ENCODE results near the gene PITPNC1. TPM values are rescaled to one million over a fixed set of nuclear protein-coding genes. Genes with fewer than 3 reads are reported as not detected.

PITPNC1 gene
- total and polyA plus RNA-seq, 4 donors: 2.3 to 29.6 (median 17.8) TPM

DNA sequence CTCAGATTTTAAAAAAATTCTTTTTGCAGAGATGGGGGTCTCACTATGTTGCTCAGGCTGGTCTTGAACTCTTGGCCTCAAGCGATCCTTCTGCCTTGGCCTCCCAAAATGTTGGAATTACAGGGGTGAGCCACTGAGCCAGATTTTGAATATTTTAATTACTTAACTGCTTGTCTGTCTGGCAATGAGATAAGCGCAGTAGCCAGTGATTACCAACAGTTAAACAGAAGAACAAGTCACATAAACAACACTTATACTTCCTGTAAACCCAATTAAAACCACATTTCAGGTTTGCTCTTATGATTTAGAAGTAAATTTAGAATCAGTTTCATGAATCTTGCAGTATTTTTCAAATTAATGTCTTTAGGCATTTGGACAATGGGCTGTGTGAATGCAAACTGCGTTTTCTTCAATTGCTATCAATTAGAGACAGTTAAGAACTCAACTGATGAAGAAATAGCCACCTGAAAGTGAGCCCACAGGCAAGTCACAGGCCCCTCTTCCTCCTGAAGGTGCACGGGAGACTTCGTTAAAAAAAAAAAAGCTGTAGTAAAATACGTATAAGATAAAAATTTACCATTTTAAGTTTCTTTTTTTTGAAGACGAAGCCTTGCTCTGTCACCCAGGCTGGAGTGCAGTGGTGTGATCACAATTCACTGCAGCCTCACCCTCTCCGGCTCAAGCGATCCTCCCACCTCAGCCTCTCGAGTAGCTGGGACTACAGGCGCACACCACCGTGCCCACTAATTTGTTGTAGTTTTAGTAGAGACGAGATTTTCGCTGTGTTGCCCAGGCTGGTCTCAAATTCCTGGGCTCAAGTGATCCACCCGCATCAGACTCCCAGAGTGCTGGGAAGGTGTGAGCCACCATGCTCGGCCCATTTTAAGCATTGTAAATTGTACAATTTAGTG lies 73.0 kb downstream of the PITPNC1 start:
- WGBS, 2 donors: 97% methylated on average over 16 of the region's 16 CpGs
- Histone ChIP-seq H3K9me3 (ENCODE audit: control insufficient read depth, low read length) (no peaks in the 10 kb centered on the region), H3K4me3 (ENCODE audit: low read length in 2 of 2) (no peak overlapping the region), H3K36me3 (ENCODE audit: control insufficient read depth in 1 of 2, insufficient read depth in 2 of 2, low read length in 1 of 2) (no peaks in the 10 kb centered on the region), H3K4me1 (ENCODE audit: control insufficient read depth in 1 of 2, insufficient read depth in 2 of 2, low read length in 2 of 2) (no peaks in the 10 kb centered on the region), H3K27ac (ENCODE audit: low read depth in 1 of 2, low read length in 2 of 2) (no peak overlapping the region), H3K27me3 (ENCODE audit: control insufficient read depth in 1 of 2, insufficient read depth in 2 of 2, low read length in 1 of 2) (no peaks in the 10 kb centered on the region)
- DNase-seq: peak in 1 of 2 donors; percentile 49
- intact Hi-C loops (cut with DNase I): no loop called here
- ATAC-seq (ENCODE audit: low FRiP score): no peak

DNA sequence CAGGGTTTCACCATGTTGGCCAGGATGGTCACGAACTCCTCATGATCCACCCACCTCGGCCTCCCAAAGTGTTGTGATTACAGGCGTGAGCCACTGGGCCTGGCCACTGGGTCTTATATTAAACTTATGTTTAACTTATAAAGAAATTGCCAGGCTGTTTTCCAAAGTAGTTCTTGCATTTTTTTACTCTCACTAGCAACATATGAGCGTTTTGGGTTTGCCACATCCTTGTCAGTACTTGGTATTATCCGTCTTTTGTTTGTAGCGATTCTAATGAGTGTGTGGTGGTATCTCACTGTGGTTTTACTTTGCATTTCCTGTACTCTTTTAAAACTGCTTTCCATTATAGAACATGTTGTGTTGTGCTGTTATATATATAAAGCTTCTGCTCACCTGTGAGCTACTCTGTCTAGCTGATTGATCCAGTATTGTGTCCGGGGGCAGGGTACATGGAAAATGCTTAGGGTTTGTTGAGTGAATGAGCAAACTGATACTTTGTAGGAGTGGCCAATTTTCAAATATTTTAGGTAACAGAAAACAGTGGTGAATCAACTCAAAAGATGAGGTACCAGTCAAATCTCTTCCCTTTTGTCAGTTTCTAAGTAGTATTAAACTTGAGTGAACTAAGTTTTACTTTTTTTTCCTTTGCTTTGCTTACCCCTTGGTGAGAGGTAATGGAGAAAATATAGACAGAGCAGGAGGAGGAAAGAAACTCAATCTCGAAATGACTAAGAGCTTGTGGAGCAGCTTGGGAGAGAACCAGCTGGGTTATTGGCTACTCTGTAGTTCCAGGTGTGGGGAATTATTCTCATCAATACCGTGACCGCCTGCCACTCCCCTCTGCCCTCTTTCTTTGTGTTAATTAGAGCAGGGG lies 75.8 kb downstream of the PITPNC1 start:
- no peaks in the 10 kb centered on the region for H3K4me1 ChIP-seq (ENCODE audit: control insufficient read depth in 1 of 2, insufficient read depth in 2 of 2, low read length in 2 of 2)
- peak in 1 of 2 donors; percentile 36 for DNase-seq

DNA sequence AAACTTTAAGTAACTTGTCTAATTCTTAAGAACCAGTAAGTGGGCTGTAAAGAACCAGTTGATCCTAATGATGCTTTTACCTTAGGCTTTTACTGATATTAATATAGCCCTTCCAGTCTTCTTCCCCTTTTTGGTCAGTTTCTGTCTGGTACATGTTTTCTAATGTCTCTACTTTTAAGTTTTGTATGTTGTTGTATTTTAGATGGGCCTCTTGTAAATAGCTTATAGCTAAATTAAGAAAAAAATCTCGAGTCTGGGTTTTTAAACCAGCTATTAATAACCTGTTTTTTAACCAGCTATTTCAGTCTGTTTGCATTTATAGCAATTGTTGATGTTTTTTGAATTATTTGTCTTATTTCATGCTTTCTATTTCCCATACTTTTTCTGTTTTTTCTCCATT lies 79.0 kb downstream of the PITPNC1 start:
- ATAC-seq (ENCODE audit: low FRiP score) (no peak), DNase-seq (no peak)
- intact Hi-C loops (cut with DNase I): no loop called here
- Histone ChIP-seq H3K36me3 (ENCODE audit: control insufficient read depth in 1 of 2, insufficient read depth in 2 of 2, low read length in 1 of 2) (no peaks in the 10 kb centered on the region), H3K27me3 (ENCODE audit: control insufficient read depth in 1 of 2, insufficient read depth in 2 of 2, low read length in 1 of 2) (no peaks in the 10 kb centered on the region), H3K4me1 (ENCODE audit: control insufficient read depth in 1 of 2, insufficient read depth in 2 of 2, low read length in 2 of 2) (no peaks in the 10 kb centered on the region), H3K27ac (ENCODE audit: low read depth in 1 of 2, low read length in 2 of 2) (no peak overlapping the region), H3K9me3 (ENCODE audit: control insufficient read depth, low read length) (peaks cover 3% of the 10 kb centered on the region), H3K4me3 (ENCODE audit: low read length in 2 of 2) (no peak overlapping the region)
- 25% methylated on average over 1 of the region's 1 CpG for WGBS, 2 donors

More for the DNA sequence above, 75.8 kb downstream of the PITPNC1 start:
- no peak overlapping the region for H3K4me3 ChIP-seq (ENCODE audit: low read length in 2 of 2)
- intact Hi-C loops (cut with DNase I): no loop called here
- 91 to 92% methylated on average over 10 of the region's 10 CpGs for WGBS, 2 donors
- no peak for ATAC-seq (ENCODE audit: low FRiP score)
- no peaks in the 10 kb centered on the region for H3K36me3 ChIP-seq (ENCODE audit: control insufficient read depth in 1 of 2, insufficient read depth in 2 of 2, low read length in 1 of 2)
- no peak overlapping the region for H3K27ac ChIP-seq (ENCODE audit: low read depth in 1 of 2, low read length in 2 of 2)
- H3K27me3 ChIP-seq (ENCODE audit: control insufficient read depth in 1 of 2, insufficient read depth in 2 of 2, low read length in 1 of 2): no peaks in the 10 kb centered on the region
- H3K9me3 ChIP-seq (ENCODE audit: control insufficient read depth, low read length): peaks cover 2% of the 10 kb centered on the region

DNA sequence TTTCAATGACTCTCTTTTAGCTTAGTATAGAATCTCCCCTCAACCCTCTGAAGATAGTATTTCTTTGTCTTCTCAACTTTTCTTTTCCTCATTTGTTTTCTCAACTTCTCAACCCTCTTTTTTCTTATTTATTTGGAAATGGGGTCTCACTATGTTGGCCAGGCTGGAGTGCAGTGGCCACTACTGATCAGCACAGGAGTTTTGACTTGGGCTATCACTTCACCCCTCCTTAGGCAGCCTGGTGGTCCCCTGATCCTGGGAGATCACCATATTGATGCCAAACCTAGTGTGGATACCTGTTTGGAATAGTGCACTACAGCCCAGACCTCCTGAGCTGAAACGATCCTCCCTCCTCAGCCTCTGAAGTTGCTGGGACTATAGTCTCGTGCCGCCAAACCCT lies 79.8 kb downstream of the PITPNC1 start:
- no peaks in the 10 kb centered on the region for H3K4me1 ChIP-seq (ENCODE audit: control insufficient read depth in 1 of 2, insufficient read depth in 2 of 2, low read length in 2 of 2)
- WGBS, 2 donors: 98 to 100% methylated on average over 3 of the region's 3 CpGs
- ATAC-seq (ENCODE audit: low FRiP score): no peak
- DNase-seq: no peak
- H3K9me3 ChIP-seq (ENCODE audit: control insufficient read depth, low read length): peaks cover 3% of the 10 kb centered on the region
- H3K27me3 ChIP-seq (ENCODE audit: control insufficient read depth in 1 of 2, insufficient read depth in 2 of 2, low read length in 1 of 2): no peaks in the 10 kb centered on the region
- H3K4me3 ChIP-seq (ENCODE audit: low read length in 2 of 2): no peak overlapping the region
- intact Hi-C loops (cut with DNase I): no loop called here
- H3K36me3 ChIP-seq (ENCODE audit: control insufficient read depth in 1 of 2, insufficient read depth in 2 of 2, low read length in 1 of 2): no peaks in the 10 kb centered on the region
- H3K27ac ChIP-seq (ENCODE audit: low read depth in 1 of 2, low read length in 2 of 2): no peak overlapping the region

DNA sequence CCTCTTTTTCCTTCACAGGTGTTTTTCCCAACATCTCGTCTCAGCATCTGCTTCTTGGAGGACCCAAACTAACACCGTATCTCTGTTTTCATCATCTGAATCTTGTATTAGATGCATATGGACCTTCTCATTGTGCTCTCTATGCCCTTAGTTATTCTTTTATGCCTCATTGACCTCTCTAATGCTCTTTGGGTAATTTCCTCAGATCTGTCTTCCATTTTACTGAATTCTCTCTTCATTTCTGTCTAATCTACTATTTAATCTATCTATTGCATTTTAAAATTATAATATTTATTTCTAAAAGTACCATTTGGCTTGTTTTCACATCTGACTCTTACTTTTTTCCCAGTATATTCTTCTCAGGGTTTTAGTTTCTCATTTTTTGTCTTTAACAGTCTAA lies 81.1 kb downstream of the PITPNC1 start:
- DNase-seq: no peak
- ATAC-seq (ENCODE audit: low FRiP score): no peak
- Histone ChIP-seq H3K36me3 (ENCODE audit: control insufficient read depth in 1 of 2, insufficient read depth in 2 of 2, low read length in 1 of 2) (no peaks in the 10 kb centered on the region), H3K27ac (ENCODE audit: low read depth in 1 of 2, low read length in 2 of 2) (no peak overlapping the region), H3K4me1 (ENCODE audit: control insufficient read depth in 1 of 2, insufficient read depth in 2 of 2, low read length in 2 of 2) (no peaks in the 10 kb centered on the region), H3K4me3 (ENCODE audit: low read length in 2 of 2) (no peak overlapping the region), H3K9me3 (ENCODE audit: control insufficient read depth, low read length) (peaks cover 3% of the 10 kb centered on the region), H3K27me3 (ENCODE audit: control insufficient read depth in 1 of 2, insufficient read depth in 2 of 2, low read length in 1 of 2) (no peaks in the 10 kb centered on the region)
- WGBS, 2 donors: 98 to 100% methylated on average over 2 of the region's 2 CpGs
- intact Hi-C loops (cut with DNase I): no loop called here

DNA sequence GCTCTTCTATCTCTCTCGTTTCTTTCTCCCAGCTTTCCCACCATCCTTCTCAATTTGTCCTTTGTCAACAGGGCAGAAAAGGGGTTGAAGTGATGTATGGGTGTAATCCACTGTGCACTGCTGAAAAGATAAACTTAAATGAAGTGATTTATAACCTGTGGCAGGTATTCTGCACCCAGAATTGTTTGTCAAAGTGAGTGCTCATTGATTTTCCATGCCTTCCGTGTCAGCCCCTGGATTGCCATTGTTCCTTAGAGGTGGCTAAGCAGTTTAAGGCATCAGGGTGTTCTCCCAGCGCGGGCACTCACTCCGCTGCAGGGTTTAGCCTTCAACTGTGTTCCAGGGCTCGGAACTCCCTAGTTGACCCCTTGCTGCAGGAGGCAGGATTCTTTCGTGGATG lies 82.9 kb downstream of the PITPNC1 start:
- ATAC-seq (ENCODE audit: low FRiP score): no peak
- Histone ChIP-seq H3K27me3 (ENCODE audit: control insufficient read depth in 1 of 2, insufficient read depth in 2 of 2, low read length in 1 of 2) (no peaks in the 10 kb centered on the region), H3K4me1 (ENCODE audit: control insufficient read depth in 1 of 2, insufficient read depth in 2 of 2, low read length in 2 of 2) (no peaks in the 10 kb centered on the region), H3K27ac (ENCODE audit: low read depth in 1 of 2, low read length in 2 of 2) (no peak overlapping the region), H3K4me3 (ENCODE audit: low read length in 2 of 2) (no peak overlapping the region), H3K9me3 (ENCODE audit: control insufficient read depth, low read length) (peaks cover 3% of the 10 kb centered on the region), H3K36me3 (ENCODE audit: control insufficient read depth in 1 of 2, insufficient read depth in 2 of 2, low read length in 1 of 2) (no peaks in the 10 kb centered on the region)
- DNase-seq: no peak
- 59 to 73% methylated on average over 7 of the region's 7 CpGs for WGBS, 2 donors
- intact Hi-C loops (cut with DNase I): no loop called here

DNA sequence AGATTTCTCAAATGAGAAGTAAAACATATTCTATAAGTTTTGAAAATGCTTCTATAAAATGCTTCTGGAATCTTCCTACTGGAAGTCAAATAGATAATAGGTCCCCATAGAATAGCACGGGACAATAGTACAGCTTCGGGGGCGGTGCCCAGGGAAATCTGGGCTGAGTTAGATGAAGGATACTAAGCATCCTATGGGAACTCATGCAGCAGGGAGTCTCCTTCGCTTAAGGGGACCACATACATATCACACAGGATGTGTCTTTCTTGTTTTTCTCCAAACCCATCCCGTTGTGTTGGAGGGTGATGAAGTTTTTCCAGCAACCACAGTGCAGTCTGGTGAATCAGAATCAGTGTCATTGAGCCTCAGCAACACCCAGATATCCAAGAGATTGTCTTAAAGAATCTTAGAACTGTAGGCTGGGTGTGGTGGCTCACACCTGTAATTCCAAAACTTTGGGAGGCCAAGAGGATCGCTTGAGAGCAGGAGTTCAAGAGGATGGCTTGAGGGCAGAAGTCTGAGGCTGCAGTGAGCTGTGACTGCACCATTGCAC lies 84.2 kb downstream of the PITPNC1 start:
- no peak overlapping the region for H3K27ac ChIP-seq (ENCODE audit: low read depth in 1 of 2, low read length in 2 of 2)
- H3K4me1 ChIP-seq (ENCODE audit: control insufficient read depth in 1 of 2, insufficient read depth in 2 of 2, low read length in 2 of 2): no peaks in the 10 kb centered on the region
- H3K4me3 ChIP-seq (ENCODE audit: low read length in 2 of 2): no peak overlapping the region
- no peak for ATAC-seq (ENCODE audit: low FRiP score)
- peaks cover 3% of the 10 kb centered on the region for H3K9me3 ChIP-seq (ENCODE audit: control insufficient read depth, low read length)
- DNase-seq: no peak
- no peaks in the 10 kb centered on the region for H3K27me3 ChIP-seq (ENCODE audit: control insufficient read depth in 1 of 2, insufficient read depth in 2 of 2, low read length in 1 of 2)
- 94 to 96% methylated on average over 6 of the region's 6 CpGs for WGBS, 2 donors
- no peaks in the 10 kb centered on the region for H3K36me3 ChIP-seq (ENCODE audit: control insufficient read depth in 1 of 2, insufficient read depth in 2 of 2, low read length in 1 of 2)
- intact Hi-C loops (cut with DNase I): no loop called here

DNA sequence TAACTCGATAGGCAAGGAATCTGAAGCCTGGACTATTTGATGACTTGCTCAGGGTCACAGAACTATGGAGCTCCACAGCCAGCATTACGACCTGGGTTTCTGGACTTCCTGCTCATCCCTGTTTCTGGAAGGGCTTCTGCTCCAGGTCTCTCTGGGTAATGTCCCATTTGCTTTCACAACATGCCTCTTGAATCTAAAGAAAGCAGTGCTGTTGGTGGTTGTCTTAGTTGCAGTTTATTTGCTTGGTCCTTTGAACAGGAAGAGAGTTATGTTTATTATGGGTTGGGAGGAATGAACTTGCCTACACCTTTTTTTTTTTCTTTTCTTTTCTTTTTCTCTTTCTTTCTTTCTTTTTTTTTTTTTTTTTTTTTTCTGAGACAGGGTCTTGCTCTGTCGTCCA lies 84.8 kb downstream of the PITPNC1 start:
- no peak for DNase-seq
- H3K4me3 ChIP-seq (ENCODE audit: low read length in 2 of 2): no peak overlapping the region
- intact Hi-C loops (cut with DNase I): no loop called here
- no peaks in the 10 kb centered on the region for H3K4me1 ChIP-seq (ENCODE audit: control insufficient read depth in 1 of 2, insufficient read depth in 2 of 2, low read length in 2 of 2)
- peaks cover 3% of the 10 kb centered on the region for H3K9me3 ChIP-seq (ENCODE audit: control insufficient read depth, low read length)
- H3K36me3 ChIP-seq (ENCODE audit: control insufficient read depth in 1 of 2, insufficient read depth in 2 of 2, low read length in 1 of 2): no peaks in the 10 kb centered on the region
- 81 to 88% methylated on average over 3 of the region's 3 CpGs for WGBS, 2 donors
- ATAC-seq (ENCODE audit: low FRiP score): no peak
- no peaks in the 10 kb centered on the region for H3K27me3 ChIP-seq (ENCODE audit: control insufficient read depth in 1 of 2, insufficient read depth in 2 of 2, low read length in 1 of 2)
- no peak overlapping the region for H3K27ac ChIP-seq (ENCODE audit: low read depth in 1 of 2, low read length in 2 of 2)
